Esophagus squamous epithelium (tissue), 4 donors: ENCODE measurements around the gene SEPTIN2.
"Not testable (repeated sequence)": the region's sequence is repeated elsewhere in the genome, so short reads cannot be mapped to it uniquely, and the experiment has no call there.

ENCODE experiments used
- POLR2A ChIP-seq, 4 donors: fragments of 450-650 bp; IDR thresholded peaks; one replicate each; pipeline ENCODE4 v1.6.1; 2017; ENCODE audit warnings: antibody characterized with exemption in 4 of 4, mild to moderate bottlenecking in 4 of 4, moderate library complexity in 3 of 4
- TF ChIP-seq, protein P1 (sequence below), 6 experiments: fragments of 450-650 bp in 4 of 6; fragments of 200-600 bp in 2 of 6; sonication (generic) in 2 of 6; IDR thresholded peaks; one replicate each; pipeline ENCODE4 v1.5.1; 2016 to 2019; ENCODE audit warnings: antibody characterized with exemption in 6 of 6, mild to moderate bottlenecking in 4 of 6, moderate library complexity in 4 of 6

DNA sequence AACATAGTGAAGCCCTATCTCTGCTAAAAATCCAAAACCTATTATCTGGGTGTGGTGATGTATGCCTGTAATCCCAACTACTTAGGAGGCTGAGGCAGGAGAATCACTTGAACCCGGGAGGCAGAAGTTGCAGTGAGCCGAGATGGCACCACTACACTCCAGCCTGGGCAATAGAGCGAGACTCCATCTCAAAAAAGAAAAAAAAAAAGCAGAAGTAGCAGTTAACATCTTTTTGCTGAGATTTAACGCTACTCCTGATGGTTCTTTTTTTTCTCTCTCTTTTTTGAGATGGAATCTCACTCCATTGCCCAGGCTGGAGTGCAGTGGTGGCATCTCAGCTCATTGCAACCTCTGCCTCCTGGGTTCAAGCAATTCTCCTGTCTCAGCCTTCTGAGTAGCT lies 77.0 kb downstream of the SEPTIN2 start:
- TF ChIP-seq, protein P1, sequence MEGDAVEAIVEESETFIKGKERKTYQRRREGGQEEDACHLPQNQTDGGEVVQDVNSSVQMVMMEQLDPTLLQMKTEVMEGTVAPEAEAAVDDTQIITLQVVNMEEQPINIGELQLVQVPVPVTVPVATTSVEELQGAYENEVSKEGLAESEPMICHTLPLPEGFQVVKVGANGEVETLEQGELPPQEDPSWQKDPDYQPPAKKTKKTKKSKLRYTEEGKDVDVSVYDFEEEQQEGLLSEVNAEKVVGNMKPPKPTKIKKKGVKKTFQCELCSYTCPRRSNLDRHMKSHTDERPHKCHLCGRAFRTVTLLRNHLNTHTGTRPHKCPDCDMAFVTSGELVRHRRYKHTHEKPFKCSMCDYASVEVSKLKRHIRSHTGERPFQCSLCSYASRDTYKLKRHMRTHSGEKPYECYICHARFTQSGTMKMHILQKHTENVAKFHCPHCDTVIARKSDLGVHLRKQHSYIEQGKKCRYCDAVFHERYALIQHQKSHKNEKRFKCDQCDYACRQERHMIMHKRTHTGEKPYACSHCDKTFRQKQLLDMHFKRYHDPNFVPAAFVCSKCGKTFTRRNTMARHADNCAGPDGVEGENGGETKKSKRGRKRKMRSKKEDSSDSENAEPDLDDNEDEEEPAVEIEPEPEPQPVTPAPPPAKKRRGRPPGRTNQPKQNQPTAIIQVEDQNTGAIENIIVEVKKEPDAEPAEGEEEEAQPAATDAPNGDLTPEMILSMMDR (IDR thresholded peaks at IDR 0.05), result not testable (repeated sequence)
- not testable (repeated sequence) for TF ChIP-seq POLR2A (IDR thresholded peaks at IDR 0.05)
